SK-N-MC (cell line): ENCODE data around the gene KRTAP5-1.

Experiments used
- EZH2 ChIP-seq: fragments of 200-600 bp; sonication (generic); IDR thresholded peaks from one replicate; pipeline ENCODE4 v1.6.1; 2017; ENCODE audit warnings: antibody characterized with exemption
- FOXP2 ChIP-seq: optimal IDR thresholded peaks from 2 replicates; pipeline ENCODE3; 2011; ENCODE audit warnings: mild to moderate bottlenecking, moderate library complexity; ENCODE audit not compliant: insufficient read depth; ENCODE audit errors: extremely low read length, control extremely low read depth
- POLR2AphosphoS5 ChIP-seq: IDR thresholded peaks from 2 replicates; pipeline ENCODE4 v1.6.1; 2012; ENCODE audit warnings: mild to moderate bottlenecking, low read depth, low read length, borderline replicate concordance

GRCh38 chr11:1560002-1560648, 25.0 kb downstream of the KRTAP5-1 start:
- TF ChIP-seq POLR2AphosphoS5 (no peak), EZH2 (no peak), FOXP2 (no peak)
